GM21526 (cell line): ENCODE results near the gene PXN.
"Not testable (repeated sequence)": the region's sequence is repeated elsewhere in the genome, so short reads cannot be mapped to it uniquely, and the experiment has no call there.

ENCODE experiments used
- ATAC-seq: cut with Tn5 transposase; IDR thresholded peaks from one replicate; pipeline ENCODE4 v1.9.1; 2021; ENCODE audit warnings: moderate library complexity; ENCODE audit not compliant: unreplicated experiment, low FRiP score

The PXN gene

DNA sequence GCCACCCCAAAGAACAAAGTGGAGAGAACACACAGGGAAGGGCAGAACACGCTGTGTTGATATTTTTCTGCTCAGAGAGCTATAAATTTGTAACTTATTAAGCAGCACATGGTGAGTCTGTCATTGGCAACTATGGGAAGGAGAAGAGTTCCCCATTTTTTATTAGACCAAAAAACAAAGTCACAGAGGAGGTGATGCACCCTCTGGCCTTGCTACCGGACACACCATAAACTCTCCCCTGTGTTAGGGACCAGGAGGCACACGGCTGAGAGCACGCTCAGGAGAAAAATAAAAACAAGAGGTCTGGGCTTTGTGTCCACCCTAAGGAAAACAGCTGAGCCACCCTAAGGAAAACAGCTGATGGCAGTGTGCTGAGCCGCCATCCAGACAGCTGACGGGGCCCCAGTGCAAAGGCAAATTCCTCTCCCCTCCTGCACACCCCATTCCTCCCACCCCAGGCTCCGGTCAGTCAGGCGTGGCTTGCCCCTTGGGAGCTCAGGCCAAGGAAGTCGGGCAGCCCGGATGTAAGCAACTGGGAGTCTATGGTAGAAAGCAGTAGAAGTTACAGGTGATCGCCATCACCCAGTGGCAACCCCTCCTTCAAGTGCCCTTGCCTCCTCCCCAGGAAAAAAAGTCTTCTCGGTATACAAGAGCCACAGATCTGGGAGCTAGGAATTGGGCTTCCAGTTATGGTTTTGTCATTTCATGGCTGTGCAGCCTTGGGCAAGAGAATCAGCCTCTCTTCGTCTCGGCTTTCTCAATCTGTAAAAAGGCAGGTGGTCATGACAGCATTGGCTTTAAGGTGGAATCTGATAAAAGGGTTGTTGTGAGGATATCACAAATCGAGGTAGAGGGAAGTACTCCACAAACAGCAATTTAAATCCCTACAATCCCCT, 2.4 kb downstream of the PXN start:
- ATAC-seq, result no peak

DNA sequence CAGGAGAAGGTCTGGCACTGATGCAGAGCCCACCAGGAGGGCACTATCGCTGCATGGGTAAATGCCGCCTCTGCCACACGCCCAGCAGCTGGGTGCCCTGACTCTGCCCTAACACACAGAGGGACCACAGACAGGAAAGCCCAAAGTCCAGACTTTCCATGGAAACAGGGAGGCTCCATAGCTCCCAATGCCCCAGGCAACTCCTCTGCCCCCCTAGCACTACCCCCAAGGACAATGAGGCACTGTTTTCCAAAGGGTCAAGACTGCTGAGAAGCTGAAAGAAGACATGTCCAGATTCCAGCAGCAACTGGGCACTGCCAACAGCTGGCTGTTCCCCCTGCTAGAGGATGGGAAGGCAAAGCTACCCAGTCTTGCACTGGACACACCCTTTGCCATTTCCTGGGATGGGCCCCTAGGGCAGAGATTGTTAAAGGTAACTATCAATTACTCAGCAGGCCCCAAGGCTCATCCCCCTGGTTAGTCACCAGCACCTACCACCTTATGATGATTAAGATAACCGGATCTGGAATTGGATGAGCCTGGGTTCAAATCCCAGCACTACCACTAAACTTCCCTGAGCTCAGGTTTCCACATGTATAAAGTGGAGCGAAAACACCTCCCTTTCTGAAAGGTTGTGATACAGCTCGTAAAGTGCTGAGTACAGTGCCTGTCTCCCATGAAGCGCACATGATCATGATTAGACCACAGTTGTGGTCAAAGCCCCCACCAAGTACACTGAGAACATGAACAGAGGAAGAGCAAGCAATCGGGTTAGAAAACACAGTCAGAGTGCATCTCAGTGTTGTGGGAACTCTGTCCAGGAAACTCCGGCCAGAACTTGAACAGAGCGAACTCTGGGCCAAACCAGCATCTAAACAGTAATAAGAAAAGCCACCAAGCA, 3.3 kb downstream of the PXN start:
- ATAC-seq, result no peak

DNA sequence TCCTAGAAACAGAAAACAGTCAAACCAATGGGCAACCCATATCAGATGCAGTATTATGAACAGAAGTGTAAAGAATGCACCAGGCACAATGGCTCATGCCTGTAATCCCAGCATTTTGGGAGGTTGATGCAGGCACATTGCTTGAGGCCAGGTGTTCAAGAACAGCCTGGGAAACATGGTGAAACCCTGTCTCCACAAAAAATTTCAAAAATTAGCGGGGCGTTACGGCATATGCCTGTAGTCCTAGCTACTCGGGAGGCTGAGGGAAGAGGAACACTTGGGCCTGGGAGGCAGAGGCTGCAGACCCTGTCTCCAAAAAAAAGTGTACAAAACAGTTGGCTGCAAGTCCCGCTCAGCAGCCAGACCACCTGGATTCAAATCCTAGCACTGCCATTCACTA, 4.9 kb downstream of the PXN start:
- ATAC-seq, result no peak

DNA sequence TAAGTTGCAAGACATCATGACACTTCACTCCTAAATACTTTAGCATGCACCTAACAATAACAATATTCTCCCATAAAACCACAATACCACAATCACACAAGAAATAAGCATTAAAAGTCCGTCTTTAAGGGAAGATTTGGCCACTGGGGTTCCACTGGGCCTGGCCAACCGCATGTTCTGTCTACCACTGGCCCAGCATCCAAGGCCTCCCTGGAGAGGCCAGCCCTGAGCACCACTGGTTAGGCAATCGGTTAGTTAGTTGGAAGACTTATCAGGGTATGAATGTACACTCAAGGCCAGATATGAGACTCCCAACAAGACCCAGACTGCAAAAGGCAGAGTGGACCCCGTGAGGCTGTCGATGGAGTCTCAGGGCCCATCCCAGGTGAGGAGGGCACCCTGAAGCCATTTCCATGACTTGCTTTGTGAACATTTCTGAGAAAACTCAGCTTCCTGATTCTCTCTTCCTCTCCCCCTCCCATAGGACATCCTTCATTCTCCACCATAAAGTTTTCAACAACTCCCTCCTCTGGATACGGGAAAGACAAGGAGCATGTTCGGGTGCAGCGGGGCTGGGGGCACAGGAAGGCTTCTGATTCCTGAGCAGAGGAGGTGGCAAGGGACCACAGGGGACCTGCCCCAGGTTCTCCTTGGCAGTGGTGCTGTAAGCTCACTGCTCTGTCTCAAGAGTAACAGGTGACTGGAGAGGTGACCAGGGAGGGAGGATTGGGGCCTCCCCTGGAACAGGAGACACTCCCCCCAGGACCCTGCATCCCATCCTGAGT, 5.9 kb downstream of the PXN start:
- ATAC-seq, result no peak

DNA sequence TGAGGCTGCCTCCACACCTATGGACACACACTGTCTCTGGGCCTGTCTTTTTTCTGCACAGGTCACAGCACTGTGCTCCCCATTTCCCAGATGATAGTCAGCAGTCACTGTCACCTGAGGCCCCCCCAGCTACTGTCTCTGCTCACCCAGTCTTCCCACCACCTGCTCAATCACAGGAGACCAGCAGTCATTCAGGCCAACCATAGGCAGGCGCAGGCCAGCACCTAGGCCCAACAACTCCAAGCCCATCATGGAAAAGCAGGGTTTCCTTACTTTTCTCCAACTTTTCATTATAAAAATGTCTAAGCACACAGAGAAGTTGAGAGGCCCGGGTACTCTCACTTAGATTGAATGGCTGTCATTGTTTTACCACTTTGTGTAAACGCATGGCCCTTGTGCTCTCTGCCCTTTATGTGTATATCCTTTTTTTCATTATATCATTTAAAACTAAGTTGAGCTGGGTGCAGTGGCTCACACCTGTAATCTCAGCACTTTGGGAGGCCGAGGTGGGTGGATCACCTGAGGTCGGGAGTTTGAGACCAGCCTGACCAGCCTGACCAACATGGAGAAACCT, 7.1 kb downstream of the PXN start:
- no peak for ATAC-seq

DNA sequence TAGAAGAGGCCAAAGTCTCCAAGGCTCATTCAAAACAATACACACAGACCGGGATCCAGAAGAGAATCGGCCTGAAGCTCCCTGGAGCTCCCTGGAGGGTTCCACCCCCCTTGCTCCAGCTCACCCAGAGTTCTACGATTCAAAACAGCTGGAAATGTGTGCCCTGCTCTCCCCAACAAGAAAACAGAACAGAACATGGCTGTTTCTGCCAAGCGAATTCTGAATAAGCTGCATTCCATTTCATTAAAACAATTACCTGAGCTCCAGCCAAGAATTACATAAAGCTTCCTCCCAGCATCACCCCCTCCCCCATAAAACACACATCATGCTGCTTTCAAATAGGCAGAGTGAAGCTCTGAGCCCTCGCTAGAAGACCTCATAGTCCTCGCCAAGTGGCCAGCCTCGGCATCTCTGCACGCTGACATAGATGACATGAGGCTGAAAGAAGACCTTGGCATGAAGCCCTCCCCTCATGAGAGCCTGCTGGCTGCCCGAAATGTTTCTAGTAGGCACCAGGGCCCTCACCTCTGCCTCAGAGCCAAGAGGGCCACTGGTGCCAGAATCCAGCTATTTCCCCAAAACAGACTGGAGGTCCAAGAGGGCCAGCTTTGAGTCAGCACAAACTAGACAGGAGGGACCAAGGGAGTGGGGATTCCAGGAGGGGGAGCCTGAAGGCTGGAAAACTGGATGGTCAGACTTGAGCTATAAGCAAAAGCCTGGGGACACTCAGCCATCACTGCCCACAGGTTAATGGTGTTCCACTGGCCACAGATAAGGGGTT, 8.3 kb downstream of the PXN start:
- no peak for ATAC-seq

DNA sequence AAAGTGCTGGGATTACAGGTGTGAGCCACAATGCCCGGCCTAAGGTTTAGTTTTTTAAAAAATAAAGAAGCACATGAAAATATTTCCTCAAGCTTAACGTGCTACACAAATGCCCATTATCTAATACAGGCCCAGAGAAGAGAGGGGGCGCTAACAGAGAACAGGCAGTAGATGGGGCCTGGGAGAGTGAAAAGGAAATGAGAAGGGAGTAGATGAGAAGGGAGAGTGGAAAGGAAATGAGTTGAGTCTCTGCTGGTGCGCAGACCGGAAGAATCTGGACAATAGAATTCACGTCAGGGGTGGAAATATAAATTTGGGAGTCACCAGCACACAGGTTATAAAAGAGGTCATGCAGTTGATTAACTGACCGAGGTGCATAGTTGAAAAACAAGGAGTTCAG, 10.7 kb downstream of the PXN start:
- ATAC-seq, result no peak

DNA sequence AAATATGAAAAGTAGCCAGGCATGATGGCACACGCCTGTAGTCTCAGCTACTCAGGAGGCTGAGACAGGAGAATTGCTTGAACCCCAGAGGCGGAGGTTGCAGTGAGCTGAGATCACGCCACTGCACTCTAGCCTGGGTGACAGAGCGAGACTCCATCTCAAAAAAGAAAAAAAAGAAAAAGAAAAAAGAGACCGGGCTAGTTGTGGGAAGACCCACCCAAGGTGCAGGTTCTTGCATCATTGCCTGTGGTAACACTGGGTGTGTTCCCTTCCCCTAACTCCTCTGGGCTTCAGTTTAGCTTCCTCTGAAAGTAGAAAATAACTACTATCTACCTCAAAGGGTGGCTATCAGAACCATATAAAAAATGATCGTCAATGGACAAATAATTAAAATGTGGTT, 12.2 kb downstream of the PXN start:
- ATAC-seq, result not testable (repeated sequence)

DNA sequence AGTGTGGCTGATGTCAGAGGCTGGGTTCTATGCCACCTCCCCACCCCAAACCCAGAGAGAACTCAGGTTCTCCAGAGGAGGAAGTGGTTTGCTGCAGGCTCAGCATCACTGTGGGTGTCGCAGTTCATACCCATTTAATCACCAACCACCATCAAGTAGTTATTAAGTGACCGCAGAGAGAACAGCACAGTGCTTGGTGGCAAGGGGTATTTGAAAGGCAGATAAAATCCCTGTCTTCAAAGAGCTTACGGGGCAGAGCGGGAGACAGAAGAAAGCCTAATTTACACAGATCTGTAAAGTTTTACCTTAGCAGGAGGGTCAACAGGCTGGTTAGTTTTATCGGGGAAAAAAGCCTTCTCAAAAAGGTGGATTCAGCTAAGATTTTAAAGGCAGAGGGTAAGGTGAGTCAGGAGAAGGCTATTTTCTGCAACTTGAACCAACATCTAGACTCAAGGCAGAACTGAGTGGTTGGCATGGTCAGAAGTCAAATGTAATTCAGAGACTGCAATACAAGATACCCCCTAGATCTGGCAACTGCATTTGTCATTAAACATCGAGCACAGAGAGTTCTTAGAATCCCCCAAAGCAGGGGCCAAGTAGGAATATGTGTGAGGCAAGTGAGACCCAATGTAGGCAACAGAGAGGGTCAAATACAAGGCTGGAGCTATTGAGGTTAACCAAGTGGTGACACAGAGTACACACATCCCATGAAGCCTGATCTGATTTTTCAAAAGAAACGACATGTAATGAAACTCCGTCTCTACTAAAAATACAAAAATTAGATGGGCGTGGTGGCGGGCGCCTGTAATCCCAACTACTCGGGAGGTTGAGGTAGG, 13.2 kb downstream of the PXN start:
- ATAC-seq, result no peak

DNA sequence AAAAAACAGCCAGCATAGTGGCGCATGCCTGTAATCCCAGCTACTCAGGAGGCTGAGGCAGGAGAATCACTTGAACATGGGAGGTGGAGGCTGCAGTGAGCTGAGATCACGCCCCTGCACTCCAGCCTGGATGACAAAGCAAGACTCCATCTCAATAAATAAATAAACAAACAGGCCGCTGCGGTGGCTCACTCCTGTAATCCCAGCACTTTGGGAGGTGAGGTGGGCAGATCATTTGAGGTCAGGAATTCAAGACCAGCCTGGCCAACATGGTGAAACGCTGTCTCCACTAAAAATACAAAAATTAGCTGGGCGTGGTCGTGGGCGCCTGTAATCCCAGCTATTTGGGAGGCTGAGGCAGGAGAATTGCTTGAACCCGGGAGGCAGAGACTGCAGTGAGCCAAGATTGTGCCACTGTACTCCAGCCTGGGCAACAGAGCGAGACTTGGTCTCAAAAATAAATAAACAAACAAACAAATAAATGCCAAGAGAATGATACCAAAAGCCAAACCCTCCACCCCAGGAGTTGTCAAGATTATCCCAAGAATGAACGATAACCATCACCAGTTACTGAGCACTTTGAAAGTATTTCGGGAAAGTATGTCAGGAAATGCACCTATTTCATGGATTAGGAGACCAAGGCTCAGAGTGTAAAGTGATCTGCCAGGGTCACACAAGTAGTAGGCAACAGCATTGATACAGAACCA, 14.0 kb downstream of the PXN start:
- not testable (repeated sequence) for ATAC-seq

DNA sequence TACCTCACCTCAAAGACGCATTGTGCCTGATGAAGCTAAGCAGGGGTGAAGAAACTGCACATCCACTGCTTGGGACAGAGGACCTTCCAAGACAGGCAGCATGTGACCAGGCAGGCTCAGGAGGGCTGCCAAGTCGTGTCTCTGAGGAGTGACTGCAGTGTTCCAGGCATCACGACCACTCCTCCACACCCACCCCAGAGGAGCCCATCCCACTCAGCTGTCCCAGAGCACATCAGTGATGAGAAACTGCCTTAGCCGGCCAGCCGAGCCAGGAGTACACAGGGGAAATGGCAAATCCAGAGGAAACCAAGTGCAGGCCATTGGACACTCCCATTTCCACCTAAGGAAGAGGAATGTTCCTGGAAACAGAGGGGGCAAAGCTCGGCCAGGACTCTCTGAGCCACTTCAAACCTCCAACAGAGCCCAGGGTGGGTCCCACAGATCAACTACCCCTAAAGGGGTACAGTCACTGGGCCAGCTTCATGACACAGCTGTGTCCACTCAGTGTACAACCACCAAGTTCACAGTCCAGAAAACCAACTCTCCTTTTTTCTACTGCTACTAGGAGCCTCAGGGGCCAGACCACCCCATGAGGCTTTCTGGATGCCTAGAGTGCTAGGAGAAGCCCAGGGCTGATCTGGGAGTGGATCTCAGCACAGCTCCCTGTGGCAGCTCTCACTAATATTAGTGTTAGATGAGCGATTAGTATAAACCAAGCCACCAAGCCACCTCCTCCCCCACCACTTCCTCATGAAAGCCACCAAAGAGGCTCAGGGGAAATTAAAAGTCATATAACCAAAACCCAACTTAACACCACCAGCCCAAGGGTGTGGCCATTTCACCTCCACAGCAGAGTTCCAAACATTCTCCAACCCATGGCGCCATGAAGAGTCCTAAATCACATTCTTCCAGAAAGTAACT, 15.4 kb downstream of the PXN start:
- ATAC-seq, result no peak

DNA sequence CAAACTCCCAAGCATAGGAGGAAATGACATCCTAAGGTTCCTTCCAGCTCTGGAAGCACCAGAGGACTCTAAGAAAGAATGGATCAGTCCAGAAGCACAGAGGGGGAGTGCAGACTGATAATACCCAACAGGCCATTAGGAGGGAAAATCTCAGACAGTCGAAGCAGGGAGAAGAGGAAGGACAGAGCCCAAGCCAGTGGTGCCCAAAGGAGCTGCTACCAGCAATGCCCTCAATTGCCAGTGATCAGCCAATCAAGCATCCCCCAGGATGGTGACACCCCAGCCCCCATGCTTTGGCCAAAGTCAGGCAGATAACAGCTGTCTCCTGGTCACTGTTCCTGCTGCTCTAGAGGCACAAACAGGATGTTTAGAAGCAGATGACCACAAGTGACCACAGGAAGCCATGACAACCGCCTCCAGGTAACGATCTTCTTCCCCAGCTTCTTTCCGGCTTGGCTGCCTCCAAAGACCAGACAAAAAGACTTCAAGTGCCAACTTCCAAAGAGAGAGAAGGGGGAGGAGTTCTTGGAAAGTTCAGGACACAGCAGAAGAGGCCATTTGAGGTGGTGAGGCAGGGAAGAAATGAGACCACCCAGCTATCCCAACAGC, 16.2 kb downstream of the PXN start:
- ATAC-seq, result no peak

DNA sequence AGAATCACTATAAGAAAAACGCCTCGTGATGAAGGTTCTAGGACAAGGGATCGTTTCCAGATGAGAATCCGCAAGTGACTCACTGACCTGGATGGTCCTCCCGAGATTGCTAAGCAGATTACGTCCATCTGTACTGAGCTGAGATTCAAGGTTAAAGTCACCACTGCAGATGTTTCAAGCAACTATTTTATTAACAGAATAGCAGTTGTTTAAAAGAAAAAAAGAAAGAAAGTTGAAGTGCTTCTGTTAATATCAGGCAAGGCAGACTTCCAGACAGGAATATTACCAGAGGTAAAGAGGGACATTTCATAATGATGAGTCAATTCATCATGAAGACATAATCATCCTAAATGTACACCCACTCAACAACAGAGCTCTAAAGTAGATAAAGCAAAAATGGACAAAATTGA, 17.9 kb downstream of the PXN start:
- ATAC-seq, result no peak

DNA sequence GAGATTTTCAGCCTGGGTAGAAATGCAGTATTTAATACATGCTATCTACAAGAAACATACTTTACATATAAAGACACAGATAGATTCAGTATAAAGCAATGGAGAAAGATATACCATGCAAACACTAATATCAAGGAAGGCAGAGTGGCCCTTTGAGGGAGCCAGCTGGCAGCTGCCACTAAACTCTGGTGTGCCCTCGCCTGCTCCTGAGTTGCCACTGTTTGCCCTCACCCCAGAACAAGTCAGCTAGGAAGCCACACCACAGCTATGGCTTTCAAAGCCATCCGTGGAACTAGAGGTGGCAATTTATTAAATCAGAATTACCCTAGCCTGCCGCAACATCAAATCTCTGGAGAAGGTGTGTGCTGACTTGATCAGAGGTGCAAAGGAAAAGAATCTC, 18.3 kb downstream of the PXN start:
- no peak for ATAC-seq

DNA sequence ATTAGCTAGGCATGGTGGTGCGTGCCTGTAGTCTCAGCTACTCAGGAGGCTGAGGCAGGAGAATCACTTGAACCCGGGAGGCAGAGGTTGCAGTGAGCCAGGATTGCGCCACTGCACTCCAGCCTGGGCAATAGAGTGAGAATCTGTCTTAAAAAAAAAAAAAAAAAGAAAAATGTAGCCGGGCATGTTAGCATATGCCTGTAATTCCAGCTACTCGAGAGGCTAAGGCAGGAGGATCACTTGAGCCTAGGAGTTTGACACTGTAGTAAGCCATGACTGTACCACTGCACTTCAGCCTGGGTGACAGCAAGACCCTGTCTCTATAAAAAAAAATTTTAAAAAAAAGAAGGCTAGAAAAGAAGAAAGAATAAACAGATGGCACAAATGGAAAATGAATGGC, 18.8 kb downstream of the PXN start:
- ATAC-seq, result not testable (repeated sequence)

DNA sequence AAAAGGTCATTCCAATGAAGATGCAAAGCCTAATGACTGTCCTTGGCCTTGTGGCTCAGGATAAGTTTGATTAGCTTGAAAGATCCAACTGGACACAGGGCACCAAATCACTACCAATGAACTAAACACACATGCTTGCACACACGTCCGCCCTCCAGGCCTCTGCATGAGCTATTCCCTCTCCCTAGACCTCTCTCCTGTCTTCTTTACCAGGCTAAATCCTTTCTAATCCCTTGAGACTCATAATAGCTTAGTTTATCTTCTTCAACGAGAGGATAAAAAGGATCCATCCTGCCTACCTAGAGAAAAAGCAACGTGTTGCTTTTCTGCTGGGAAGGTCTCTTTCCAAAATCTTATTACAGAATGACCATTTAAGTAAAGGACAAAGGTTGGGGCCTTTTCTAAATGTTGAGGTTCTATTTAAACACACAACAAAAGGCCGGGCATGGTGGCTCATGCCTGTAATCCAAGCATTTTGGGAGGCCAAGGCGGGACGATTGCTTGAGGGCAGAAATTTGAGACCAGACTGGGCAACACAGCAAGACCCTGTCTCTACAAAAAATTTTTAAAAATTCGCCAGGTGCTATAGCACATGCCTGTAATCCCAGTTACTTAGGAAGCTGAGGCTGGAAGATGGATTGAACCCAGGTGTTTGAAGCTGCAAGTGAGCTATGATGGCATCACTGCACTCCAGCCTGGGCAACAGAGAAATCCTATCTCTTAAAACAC, 22.4 kb downstream of the PXN start:
- no peak for ATAC-seq
